ENCODE data around the gene CHST15.
"Not testable (repeated sequence)": the region's sequence is repeated elsewhere in the genome, so short reads cannot be mapped to it uniquely, and the experiment has no call there.

CHST15 gene

GRCh38 chr10:124043310-124044142 is 49.9 kb downstream of the CHST15 start:
- DNase-seq (ENCODE audit: low read depth) = no peak

GRCh38 chr10:124042656-124043309 is 50.6 kb downstream of the CHST15 start:
- no peak for DNase-seq (ENCODE audit: low read depth)

- no peak for DNase-seq (ENCODE audit: low read depth)
Observed at GRCh38 chr10:124041675-124042445, 51.5 kb downstream of the CHST15 start.

GRCh38 chr10:124040451-124041188 is 52.8 kb downstream of the CHST15 start:
- no peak for DNase-seq (ENCODE audit: low read depth)

GRCh38 chr10:124039483-124040013 is 53.9 kb downstream of the CHST15 start:
- DNase-seq (ENCODE audit: low read depth) = no peak

- DNase-seq (ENCODE audit: low read depth) = no peak
Observed at GRCh38 chr10:124037784-124038183, 55.6 kb downstream of the CHST15 start.

- DNase-seq (ENCODE audit: low read depth) = no peak
Observed at GRCh38 chr10:124037286-124037685, 56.1 kb downstream of the CHST15 start.

- no peak for DNase-seq (ENCODE audit: low read depth)
Observed at GRCh38 chr10:124036746-124037145, 56.7 kb downstream of the CHST15 start.

GRCh38 chr10:124035928-124036558 is 57.4 kb downstream of the CHST15 start:
- no peak for DNase-seq (ENCODE audit: low read depth)

- no peak for DNase-seq (ENCODE audit: low read depth)
Observed at GRCh38 chr10:124035306-124035927, 58.0 kb downstream of the CHST15 start.

- not testable (repeated sequence) for DNase-seq (ENCODE audit: low read depth)
Observed at GRCh38 chr10:124034576-124035305, 58.7 kb downstream of the CHST15 start.

GRCh38 chr10:124033887-124034218 is 59.5 kb downstream of the CHST15 start:
- no peak for DNase-seq (ENCODE audit: low read depth)

- no peak for DNase-seq (ENCODE audit: low read depth)
Observed at GRCh38 chr10:124032971-124033886, 60.2 kb downstream of the CHST15 start.

GRCh38 chr10:124032087-124032935 is 61.1 kb downstream of the CHST15 start:
- no peak for DNase-seq (ENCODE audit: low read depth)

- DNase-seq (ENCODE audit: low read depth) = no peak
Observed at GRCh38 chr10:124030492-124031110, 62.8 kb downstream of the CHST15 start.

- DNase-seq (ENCODE audit: low read depth) = no peak
Observed at GRCh38 chr10:124030061-124030460, 63.3 kb downstream of the CHST15 start.

- DNase-seq (ENCODE audit: low read depth) = no peak
Observed at GRCh38 chr10:124029559-124029958, 63.8 kb downstream of the CHST15 start.
